Stimulated activated CD4-positive, alpha-beta T cell treated with anti-CD3 and anti-CD28 coated beads, Interleukin-15, amount 100 ng/mL, for 1 hour (primary cell): ENCODE measurements around the gene PFN2.

Experiments
- DNase-seq, 2 donors: peaks; one replicate each; pipeline ENCODE4 v3.0.0-alpha.2; 2020; ENCODE audit warnings: low read depth in 1 of 2, low spot score in 1 of 2

PFN2 gene

DNA sequence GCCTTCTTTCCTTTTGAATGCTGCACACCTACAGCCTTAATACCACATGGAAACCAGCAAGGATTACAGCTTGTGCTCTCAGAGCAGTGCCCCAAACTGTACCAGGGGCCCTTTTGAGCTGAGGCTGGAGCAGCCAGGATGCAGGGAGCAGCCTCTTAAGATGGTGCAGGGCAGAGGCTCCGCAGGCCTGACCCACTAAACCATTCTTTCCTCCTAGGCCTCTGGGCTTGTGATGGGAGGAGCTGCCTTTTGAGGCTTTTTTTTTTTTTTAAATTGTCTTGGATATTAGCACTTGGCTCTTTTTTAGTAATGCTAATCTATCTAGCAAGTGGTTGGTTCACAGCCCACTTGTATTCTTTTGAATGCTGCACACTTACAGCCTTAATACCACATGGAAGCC, 37.7 kb downstream of the PFN2 start:
- no peak for DNase-seq

DNA sequence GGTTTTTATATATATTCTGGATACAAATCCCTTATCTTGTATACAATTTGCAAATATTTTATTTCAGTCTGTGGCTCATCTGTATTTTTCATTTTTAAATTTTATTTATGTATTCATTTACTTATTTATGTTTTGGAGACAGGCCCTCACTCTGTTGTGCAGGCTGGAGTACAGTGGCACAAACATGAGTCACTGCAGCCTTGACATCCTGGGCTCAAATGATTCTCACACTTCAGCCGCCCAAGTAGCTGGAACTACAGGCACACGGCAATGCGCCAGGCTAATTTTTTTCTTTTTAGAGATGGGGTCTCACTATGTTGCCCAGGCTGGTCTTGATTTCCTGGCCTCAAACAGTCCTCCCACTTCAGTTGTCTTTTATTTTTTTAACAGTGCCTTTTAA, 50.6 kb downstream of the PFN2 start:
- DNase-seq, result no peak

DNA sequence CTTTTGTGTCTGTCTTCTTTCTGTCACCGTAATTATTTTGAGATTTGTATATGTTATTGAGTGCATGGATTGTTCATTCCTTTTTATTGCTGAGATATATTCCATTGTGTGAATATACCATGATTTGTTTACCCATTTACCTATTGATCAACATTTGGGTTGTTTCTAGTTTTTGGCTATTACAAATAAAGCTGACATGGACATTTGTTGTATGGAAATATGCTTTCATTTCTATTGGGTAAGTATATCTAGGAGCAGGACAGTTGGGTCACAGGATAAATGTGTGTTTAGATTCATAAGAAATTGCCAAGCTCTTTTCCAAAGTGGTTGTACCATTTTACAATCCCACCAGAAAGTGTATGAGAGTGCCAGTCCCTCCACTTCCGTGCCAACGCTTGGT, 51.2 kb downstream of the PFN2 start:
- no peak for DNase-seq

DNA sequence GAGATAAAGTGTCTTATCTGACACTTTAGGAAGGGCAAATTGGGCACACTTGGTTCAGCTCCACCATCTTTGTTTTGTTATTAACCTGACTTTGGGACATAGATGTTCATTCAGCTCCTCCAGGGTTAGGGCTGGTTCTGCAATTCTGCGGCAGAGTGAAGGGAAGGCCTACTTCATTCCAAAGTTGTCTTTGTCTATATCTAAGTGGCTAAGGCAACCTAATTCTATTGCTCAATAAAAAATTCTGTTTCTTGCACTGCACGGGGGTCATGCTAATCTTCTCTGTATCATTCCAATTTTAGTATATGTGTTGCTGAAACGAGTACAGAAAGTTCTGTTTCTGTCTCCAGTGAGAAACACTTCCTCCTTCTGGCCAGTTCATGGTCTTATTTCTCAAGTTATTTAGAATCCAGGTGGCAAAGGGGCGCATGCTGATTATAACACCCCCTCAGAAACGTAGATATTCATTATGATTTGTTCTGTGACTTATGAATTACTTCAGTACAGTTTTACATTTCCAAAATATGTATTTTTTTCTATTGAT, 53.5 kb downstream of the PFN2 start:
- DNase-seq, result no peak
